Measurements from ENCODE around the gene SPAG16.

Gene SPAG16

DNA sequence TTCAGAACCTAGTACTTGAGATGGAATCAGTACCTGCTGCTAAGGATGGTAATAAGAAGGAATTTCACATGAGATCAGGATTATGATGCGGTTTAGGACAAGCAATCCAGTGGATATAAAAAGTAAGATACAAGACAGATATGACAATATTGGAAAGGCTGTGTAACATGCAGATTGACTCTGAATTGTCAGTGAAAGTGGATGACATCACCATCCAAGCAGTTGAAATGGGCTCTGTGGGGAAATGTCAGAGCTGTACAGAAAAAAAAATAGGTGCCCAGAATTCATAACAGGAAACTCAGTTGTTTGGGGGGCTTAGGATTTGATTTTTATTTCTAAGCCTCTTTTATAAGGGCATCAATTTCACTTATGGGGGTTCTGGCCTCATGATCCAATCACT is 438.3 kb downstream of the SPAG16 start:
- DNase-seq: no peak

DNA sequence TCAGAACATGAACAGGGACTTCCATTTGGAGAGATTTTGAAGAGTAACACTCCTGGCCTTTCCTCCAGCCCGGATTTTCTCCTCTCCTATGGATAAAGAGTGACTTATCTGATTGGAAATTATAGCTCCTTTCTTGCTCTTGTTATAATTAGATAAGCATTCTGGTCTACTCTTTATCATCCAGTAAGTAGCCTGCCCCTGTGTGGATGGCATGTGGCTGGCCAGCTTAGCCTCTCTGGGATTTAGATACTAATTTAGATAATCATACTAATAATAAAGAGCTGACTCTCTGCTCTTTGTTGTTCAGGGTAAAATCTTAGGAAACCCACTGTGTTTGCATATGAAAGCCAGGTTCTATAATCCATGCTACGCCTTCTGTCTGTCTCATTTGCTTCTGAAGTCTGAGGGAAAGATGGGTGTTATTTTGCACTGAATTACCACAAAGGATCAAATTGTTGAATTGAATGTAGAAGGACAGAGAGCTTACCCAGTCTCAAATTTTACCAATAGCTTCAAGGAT is 438.8 kb downstream of the SPAG16 start:
- no peak for DNase-seq

GRCh38 chr2:213723707-213724106 is 439.4 kb downstream of the SPAG16 start:
- DNase-seq: no peak

- DNase-seq: no peak
Observed at GRCh38 chr2:213726101-213726500, 441.8 kb downstream of the SPAG16 start.

DNA sequence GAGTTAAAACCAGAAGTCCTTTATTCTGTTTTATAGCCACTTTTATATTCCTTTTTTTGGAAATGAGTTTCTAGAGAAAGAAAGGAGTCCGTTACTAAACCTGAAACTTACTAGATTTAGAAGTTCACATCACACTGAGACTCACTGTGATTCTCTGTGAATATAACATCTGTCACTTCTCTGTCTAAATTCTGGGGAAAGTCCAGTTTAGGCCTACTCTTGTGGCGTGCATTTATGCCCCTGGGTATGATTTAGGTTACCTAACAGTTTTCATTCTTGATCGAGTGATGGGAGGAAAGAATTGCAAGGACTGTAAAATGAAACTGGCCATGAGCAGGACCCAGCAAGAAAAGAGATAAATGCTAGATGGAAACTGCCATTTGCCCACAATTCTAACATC is 449.6 kb downstream of the SPAG16 start:
- DNase-seq: no peak

GRCh38 chr2:213740453-213740852 is 456.2 kb downstream of the SPAG16 start:
- no peak for DNase-seq

DNA sequence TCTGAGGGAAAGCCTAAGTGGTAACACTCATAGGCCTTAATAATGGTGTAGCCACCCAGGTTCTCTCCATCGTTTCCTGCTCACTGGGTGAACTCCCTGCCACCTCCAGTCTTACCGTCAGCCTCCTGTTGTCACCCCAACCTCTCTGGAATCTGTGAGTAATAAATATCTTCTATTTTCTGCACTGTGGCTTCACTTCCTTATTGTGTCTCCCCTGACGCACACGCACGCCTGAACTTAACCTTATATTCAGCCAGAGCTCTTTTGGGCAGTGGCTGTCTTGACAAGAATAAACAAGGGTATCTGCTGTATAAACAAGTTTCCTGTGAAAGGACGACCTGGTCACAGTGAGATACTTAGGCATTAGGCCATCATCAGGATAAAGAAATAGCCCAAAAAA is 467.2 kb downstream of the SPAG16 start:
- no peak for DNase-seq

DNA sequence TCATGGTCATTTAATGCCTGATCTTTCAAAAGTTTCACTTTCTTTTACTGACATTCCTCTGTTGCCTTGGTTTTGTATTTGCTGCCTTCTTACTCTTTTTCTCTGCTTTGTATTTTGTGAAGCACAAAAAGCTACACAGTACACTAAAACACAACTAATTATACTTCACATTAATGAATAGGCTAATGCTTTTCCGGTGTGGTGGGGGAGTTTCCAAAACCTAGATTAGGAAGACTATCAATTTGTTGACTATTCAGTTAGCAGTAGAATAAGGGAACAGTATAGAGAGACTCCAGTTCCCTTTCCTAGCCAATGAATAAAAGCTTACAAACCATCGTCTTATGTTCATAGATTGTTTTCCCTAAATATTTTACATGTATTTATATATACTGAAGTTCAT is 468.3 kb downstream of the SPAG16 start:
- DNase-seq: no peak

DNA sequence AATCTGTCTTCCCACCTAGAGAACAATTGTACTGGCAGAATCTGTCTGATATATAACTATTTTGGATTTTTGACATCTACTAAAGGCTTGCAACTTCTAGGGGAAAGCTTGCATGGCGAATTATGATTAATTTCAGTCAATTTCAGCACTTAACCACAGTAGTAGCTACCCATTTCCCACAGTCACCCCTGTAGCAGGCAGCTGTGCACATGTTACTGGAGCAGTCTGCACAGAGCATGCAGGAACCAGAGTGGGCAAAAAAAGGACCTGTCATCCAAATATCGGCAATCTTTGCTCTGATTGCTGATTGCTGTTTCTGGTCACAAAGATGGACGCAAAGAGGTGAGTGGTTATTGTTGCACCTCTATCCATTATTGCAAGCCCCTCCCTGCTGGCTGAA is 473.3 kb downstream of the SPAG16 start:
- no peak for DNase-seq

GRCh38 chr2:213763354-213763753 is 479.1 kb downstream of the SPAG16 start:
- DNase-seq: no peak

DNA sequence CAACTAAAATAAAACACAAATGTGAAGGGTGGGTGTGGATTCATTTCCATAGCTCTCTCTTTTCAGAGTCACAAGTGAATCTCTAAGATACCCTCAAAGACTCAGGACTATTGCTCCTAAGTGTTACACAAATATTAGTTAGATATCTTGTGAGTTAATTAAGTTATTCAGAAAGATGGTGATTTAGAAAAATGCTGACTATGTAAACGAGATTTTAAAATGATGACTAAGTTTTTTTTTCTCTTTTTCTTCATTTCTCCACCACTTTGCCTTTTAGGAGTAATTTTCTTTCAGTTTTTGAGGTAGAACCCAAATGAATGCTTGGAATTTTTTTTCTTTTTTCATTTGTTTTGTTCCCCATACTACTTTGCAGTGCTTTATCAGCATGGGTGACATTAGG is 479.7 kb downstream of the SPAG16 start:
- no peak for DNase-seq

- no peak for DNase-seq
Observed at GRCh38 chr2:213764849-213765248, 480.6 kb downstream of the SPAG16 start.

DNA sequence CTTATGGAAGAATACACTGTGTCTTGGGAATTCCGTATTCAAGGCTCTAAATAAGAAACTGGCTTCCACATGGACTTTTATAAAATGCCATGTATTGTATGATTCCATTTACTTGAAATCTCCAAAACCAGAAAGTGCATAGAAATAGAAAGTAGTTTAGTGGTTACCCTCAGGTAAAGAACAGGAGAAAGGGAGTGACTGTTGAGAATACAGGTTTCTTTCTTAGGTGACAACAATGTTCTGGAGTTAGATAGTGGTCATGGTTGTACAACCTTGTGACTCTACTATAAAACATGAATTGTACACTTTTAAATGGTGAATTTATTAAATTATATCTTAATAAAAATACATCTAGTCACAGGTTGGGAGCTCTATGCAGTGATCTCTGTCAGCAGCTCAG is 481.8 kb downstream of the SPAG16 start:
- no peak for DNase-seq

- no peak for DNase-seq
Observed at GRCh38 chr2:213766465-213766901, 482.2 kb downstream of the SPAG16 start.

DNA sequence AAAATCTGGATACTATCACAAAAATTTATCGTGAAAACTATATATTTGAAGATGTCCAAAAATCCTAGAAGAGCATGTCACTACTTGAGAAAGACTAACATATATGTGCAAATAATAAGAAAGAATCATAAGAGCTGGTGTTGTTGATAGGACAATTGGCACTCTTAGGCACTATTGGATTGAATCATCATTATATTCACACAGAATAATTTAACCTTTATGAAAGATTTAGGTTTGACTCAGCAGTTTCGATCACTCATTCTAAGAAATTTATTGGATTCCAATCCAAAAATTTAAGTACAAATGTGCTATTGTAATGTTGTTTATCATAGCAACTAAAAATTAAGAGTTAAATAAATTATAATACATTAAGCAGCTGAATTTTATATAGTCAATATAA is 503.6 kb downstream of the SPAG16 start:
- no peak for DNase-seq

- no peak for DNase-seq
Observed at GRCh38 chr2:213789940-213790339, 505.7 kb downstream of the SPAG16 start.

GRCh38 chr2:213792045-213792444 is 507.8 kb downstream of the SPAG16 start:
- no peak for DNase-seq

GRCh38 chr2:213806125-213806726 is 522.0 kb downstream of the SPAG16 start:
- DNase-seq: no peak

DNA sequence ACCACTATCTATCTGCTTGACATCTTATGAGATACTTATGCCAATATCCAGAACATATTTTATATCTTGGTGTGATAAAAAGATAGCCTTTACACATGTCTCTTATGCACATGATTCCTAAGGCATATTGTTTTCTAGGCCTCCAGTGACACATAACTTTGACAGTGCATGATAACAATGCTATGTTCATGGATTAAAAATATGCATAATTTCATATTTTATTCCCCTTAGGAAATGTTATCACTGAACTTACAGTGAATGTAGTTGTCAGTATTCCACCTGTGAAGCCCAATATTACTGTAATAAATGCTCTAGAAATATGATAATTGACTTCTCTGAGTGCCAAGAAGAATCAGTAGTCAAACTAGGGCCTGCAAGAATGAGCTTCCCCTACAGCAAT is 532.3 kb downstream of the SPAG16 start:
- no peak for DNase-seq

- no peak for DNase-seq
Observed at GRCh38 chr2:213818436-213818835, 534.2 kb downstream of the SPAG16 start.

GRCh38 chr2:213834331-213834730 is 550.1 kb downstream of the SPAG16 start:
- DNase-seq: no peak

- DNase-seq: no peak
Observed at GRCh38 chr2:213834746-213835145, 550.5 kb downstream of the SPAG16 start.

DNA sequence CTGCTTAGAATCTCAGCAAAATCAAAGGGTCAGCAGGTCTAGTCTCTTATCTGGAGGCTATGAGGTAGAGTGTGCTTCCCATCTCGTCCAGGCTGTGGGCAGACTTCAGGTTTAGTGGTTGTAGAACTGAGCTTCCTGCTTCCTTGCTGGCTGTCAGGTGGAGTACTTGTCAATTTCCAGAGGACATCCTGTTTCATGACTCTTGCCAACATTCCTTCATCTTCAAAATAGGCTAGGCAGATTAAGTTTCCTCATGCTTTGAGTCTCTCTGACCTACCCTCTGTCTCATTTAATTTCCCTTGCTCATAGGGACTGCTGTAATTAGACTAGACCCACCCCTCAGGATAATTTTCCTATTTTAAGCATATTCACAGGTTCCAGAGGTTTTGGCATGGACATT is 562.6 kb downstream of the SPAG16 start:
- DNase-seq: no peak

DNA sequence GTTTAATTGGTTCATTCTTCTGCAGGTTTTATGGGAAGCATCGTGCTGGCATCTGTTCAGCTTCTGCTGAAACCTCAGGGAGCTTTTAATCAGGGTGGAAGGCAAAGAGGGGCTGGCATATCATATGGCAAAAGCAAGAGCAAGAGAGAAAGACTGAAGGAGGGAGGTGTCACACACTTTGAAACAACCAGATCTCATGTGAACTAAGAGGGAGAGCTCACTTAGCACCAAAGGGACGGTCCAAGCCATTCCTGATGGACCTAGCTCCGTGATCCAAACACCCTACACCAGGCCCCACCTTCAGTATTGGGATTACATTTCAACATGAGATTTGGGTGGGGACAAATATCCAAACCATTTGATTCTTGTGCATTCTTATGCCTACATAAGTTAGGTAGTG is 563.1 kb downstream of the SPAG16 start:
- no peak for DNase-seq

GRCh38 chr2:213848631-213849030 is 564.4 kb downstream of the SPAG16 start:
- DNase-seq: no peak

Data from NK-92 treated with Interleukin-12 subunit alpha and Interleukin-12 subunit beta, amount 100 ng/mL, for 24 hours (cell line).